Lower leg skin (tissue), 4 donors: ENCODE data around the gene TMEM198. TPM values are rescaled to one million over a fixed set of nuclear protein-coding genes. Genes with fewer than 3 reads are reported as not detected.

Source experiments
- DNase-seq, 2 donors: peaks; one replicate each; pipeline ENCODE4 v3.0.0-alpha.2; 2019; ENCODE audit warnings: low spot score in 2 of 2
- H3K4me3 ChIP-seq: fragments of 200-600 bp; sonication (generic); 2 replicates; pipeline ENCODE4 v1.5.1; 2017; ENCODE audit warnings: mild to moderate bottlenecking, low read depth; ENCODE audit not compliant: poor library complexity, severe bottlenecking
- POLR2A ChIP-seq, 2 donors: fragments of 450-650 bp; IDR thresholded peaks; one replicate each; pipeline ENCODE4 v1.6.1; 2016 to 2017; ENCODE audit warnings: antibody characterized with exemption in 2 of 2, mild to moderate bottlenecking in 1 of 2, moderate library complexity in 1 of 2
- WGBS, 2 donors: methylation state at CpG; one replicate each; pipeline ENCODE4 v1.1.5; 2018; 5-methylcytosine and 5-hydroxymethylcytosine counted together
- intact Hi-C: fragments of 100-400 bp; cut with DNase I; formaldehyde crosslinking; loops from one replicate; pipeline ENCODE4 v1.15.0; 2023; ENCODE audit warnings: low total_unique reads
- total RNA-seq, 4 donors: library from RNA; depleted of rRNA; stranded (reverse); fragments of >200 nt; gene quantifications; one replicate each; pipeline ENCODE4 v1.1.0, GENCODE V29; 2016
- TF ChIP-seq, protein P1 (sequence below), 3 donors: fragments of 450-650 bp; IDR thresholded peaks; one replicate each; pipeline ENCODE4 v1.5.1; 2016; ENCODE audit warnings: antibody characterized with exemption in 3 of 3, mild to moderate bottlenecking in 3 of 3, moderate library complexity in 2 of 3

The TMEM198 gene
- total RNA-seq, 4 donors from 2014 or later, result 0.17 to 2.1 (median 1.0) TPM

DNA sequence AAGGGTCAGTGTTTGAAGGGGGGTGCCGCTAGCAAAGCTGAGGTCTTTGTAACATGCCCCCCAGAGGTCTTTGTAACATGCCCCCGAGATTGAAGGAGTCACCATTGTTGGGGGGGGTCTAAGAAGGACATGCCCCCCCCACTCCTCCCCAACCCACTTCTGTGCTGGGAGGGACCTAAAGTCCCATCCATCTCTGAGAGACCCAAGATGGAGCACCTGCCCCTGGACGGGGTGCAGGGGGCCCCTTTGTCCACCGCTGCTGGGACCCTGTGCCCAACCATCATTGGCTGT, 35.4 kb upstream of the TMEM198 start:
- 61 to 79% methylated on average over 3 to 4 of the region's 4 CpGs for WGBS, 2 donors
- H3K4me3 ChIP-seq, result no peak overlapping the region

DNA sequence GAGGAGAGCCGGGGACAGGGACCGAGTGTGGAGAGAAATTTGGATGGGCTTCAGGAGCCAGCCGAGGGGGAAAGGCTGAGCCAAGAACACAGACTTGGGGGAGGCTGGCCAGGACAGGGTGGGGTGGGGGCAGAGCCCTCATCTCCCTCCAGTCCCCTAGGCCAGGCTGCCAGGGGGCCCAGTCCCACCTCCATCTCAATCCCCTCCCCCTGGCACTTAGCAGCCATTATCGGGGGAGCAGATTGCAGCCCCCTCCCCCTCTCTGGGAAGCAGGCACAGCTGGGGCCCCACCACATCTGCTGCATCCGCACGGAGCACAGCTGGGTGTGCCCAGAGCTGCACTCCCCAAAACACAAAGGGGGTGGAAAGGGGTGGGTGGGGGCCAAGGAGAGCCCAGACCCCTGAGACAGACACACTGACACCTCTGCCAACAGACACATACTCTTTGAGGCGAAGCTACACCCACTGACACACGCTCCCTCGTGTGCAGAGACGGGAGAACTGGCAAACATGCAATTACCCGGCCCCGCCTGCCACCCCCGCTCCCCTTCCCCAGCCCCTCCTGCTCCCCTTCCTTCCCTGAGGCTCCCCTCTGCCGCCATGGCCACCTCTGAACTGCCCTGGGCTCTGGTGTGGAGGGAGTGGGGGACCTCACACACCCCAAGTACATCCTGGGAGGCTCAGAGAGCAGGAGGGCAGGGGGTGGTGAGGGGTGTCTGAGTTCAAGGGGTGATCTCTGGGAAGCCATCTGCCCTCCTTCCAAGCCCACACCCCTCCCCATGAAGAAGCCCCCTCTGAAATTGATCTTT, 34.7 kb upstream of the TMEM198 start:
- no peak overlapping the region for H3K4me3 ChIP-seq
- TF ChIP-seq, protein P1, sequence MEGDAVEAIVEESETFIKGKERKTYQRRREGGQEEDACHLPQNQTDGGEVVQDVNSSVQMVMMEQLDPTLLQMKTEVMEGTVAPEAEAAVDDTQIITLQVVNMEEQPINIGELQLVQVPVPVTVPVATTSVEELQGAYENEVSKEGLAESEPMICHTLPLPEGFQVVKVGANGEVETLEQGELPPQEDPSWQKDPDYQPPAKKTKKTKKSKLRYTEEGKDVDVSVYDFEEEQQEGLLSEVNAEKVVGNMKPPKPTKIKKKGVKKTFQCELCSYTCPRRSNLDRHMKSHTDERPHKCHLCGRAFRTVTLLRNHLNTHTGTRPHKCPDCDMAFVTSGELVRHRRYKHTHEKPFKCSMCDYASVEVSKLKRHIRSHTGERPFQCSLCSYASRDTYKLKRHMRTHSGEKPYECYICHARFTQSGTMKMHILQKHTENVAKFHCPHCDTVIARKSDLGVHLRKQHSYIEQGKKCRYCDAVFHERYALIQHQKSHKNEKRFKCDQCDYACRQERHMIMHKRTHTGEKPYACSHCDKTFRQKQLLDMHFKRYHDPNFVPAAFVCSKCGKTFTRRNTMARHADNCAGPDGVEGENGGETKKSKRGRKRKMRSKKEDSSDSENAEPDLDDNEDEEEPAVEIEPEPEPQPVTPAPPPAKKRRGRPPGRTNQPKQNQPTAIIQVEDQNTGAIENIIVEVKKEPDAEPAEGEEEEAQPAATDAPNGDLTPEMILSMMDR (IDR thresholded peaks at IDR 0.05), result no peak
- no peak for TF ChIP-seq POLR2A (IDR thresholded peaks at IDR 0.05)
- DNase-seq, result no peak
- WGBS, 2 donors, result 4% methylated on average over 14 of the region's 14 CpGs
- intact Hi-C loops, result no loop called here

More for the DNA sequence above, 35.4 kb upstream of the TMEM198 start:
- intact Hi-C loops, result no loop called here
- no peak for TF ChIP-seq POLR2A (IDR thresholded peaks at IDR 0.05)
- TF ChIP-seq, protein P1 (IDR thresholded peaks at IDR 0.05), result no peak
- no peak for DNase-seq

DNA sequence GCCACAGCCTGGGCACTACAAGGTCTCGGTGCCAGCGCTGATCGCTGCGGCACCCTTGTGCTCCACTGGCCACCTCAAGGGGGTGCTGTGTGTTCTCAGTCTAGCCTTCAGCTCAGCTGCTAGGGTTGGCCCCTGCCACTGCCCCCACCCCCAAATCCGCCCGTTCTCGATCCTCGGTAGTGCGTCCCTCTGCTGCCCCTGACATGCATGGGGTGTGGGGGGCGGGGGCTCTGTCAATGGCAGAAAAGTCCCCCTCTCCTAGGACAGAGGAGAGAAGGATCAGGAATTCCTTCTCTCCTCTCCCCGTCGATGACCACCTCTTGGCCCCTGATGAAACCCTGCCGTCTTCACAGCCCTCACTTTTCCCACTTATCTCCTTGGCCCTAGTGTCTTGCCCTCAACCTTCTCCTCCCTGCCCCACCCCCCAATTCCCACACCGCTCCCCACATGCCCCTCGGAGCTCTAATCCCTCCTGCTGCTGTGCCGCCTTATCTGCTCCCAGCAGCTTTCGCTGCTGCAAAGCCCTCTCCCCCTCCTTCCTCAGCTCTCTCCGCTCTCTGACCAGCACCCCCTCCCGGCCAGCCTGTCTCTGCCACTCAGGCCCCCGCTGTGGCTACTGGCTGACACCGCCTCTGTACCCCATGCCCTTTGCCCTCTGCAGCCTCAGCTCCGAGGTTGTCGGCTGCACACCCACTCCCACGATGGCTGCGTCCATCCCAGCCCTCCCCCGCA, 33.9 kb upstream of the TMEM198 start:
- no peak overlapping the region for H3K4me3 ChIP-seq
- TF ChIP-seq, protein P1 (IDR thresholded peaks at IDR 0.05), result peak in 1 of 3 donors; percentile 8
- TF ChIP-seq POLR2A (IDR thresholded peaks at IDR 0.05), result no peak
- intact Hi-C loops, result no loop called here
- DNase-seq, result no peak
- 2 to 3% methylated on average over 26 of the region's 26 CpGs for WGBS, 2 donors

DNA sequence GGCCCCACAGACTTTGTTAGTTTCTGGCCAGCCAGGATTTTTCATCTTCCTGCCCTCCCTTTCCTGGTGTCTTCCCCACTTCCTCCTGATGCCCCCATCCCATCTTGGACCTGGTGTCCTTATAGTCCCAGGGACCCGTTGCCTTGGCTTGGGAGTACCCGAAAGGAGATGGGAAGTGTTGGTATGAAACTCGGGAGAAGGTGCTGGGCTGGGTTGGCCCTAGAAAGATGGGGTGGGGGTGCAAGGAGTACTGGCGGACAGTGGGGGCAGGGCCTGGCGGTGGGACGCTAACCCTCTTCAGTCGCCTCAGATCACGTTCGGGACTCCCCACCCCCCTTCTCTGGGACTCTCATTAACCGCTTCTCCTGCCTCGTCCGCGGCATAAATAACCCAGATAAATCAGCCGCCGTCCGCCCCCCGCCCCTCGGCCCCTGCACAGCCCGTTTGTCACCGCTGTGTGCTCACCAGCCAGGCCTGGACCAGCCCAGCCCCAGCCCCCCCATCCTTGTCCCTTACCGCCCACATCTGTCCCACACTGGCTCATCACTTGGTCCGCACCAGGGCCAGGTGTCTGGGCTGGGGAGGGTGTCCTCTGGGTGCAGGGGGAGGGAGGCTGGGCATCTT, 33.2 kb upstream of the TMEM198 start:
- DNase-seq, result no peak
- no peak for TF ChIP-seq POLR2A (IDR thresholded peaks at IDR 0.05)
- TF ChIP-seq, protein P1 (IDR thresholded peaks at IDR 0.05), result no peak
- 18 to 29% methylated on average over 22 of the region's 22 CpGs for WGBS, 2 donors
- H3K4me3 ChIP-seq, result no peak overlapping the region
- intact Hi-C loops, result no loop called here

DNA sequence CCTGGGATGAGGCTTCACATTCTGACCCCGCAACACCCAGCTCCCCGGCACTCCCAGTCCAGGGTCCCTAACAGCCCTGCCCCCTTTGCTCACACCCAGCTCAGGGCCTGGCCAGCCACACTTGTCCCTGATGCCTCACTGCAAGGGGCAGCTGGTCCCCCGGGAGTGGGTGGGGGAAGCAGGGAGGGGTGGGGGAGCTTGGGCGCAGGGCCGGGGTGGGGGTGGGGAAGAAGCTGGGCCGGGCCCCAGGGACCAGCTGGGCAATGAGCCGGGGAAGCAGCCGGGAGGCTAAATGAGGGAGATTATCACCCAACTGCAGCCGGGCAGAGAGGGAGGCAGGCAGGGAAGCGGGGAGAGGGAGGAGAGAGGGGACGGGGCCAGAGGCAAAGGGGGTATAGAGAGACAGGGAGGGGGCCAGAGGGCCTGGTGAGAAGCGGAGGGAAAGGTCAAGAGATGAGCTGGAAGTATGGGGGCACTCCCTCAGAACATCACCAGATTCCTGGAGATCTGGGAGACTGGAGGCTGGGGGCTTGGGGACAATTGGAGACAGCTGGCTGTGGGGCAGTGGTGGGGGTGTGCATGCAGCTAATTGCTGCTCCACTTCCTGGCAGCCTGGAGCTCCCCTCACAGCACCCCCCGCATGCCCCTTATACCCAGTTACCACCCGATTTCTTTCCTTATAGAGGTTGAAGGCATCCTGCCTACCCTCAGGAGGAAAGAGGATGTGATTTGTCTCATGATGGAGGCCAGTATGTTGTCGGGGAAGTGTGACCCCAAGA, 32.1 kb upstream of the TMEM198 start:
- TF ChIP-seq, protein P1 (IDR thresholded peaks at IDR 0.05), result no peak
- no peak for TF ChIP-seq POLR2A (IDR thresholded peaks at IDR 0.05)
- no peak for DNase-seq
- no peak overlapping the region for H3K4me3 ChIP-seq
- intact Hi-C loops, result no loop called here
- WGBS, 2 donors, result 31 to 36% methylated on average over 15 of the region's 15 CpGs
